ENCODE results near the gene LCP2. TPM values are rescaled to one million over a fixed set of nuclear protein-coding genes. Genes with fewer than 3 reads are reported as not detected.

Gene LCP2
- total RNA-seq, 1 donor from 2014 or later: not detected

DNA sequence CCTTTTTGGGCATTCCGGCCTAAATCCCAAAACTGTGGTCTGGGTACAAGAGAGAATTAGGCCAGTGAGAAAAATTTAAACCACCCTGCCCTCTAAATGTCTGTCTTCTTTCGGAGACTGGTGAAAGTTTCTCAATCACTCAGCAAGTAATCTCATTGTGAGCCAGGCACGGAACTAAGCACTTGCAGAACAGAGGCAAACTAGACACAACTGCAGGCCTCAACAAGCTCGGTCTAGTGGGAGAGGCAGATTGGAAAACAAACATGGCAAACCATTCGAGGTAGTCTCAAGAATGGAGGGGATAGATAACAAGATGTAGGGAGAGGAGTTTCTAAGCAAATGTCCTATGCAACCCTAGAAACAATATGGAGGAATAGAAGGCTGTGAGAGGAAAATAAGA lies 73.7 kb downstream of the LCP2 start:
- no peak for DNase-seq (ENCODE audit: low spot score in 2 of 2, unreplicated experiment in 2 of 2)
- Mint-ChIP-seq H3K27ac (no peak overlapping the region), H3K27me3 (ENCODE audit: low read depth) (no peaks in the 10 kb centered on the region), H3K4me3 (no peak overlapping the region), H3K9me3 (no peaks in the 10 kb centered on the region), H3K4me1 (peaks cover 5% of the 10 kb centered on the region), H3K36me3 (no peaks in the 10 kb centered on the region)
- TF ChIP-seq, protein P1, sequence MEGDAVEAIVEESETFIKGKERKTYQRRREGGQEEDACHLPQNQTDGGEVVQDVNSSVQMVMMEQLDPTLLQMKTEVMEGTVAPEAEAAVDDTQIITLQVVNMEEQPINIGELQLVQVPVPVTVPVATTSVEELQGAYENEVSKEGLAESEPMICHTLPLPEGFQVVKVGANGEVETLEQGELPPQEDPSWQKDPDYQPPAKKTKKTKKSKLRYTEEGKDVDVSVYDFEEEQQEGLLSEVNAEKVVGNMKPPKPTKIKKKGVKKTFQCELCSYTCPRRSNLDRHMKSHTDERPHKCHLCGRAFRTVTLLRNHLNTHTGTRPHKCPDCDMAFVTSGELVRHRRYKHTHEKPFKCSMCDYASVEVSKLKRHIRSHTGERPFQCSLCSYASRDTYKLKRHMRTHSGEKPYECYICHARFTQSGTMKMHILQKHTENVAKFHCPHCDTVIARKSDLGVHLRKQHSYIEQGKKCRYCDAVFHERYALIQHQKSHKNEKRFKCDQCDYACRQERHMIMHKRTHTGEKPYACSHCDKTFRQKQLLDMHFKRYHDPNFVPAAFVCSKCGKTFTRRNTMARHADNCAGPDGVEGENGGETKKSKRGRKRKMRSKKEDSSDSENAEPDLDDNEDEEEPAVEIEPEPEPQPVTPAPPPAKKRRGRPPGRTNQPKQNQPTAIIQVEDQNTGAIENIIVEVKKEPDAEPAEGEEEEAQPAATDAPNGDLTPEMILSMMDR (IDR thresholded peaks at IDR 0.05; ENCODE audit: unreplicated experiment): no peak

DNA sequence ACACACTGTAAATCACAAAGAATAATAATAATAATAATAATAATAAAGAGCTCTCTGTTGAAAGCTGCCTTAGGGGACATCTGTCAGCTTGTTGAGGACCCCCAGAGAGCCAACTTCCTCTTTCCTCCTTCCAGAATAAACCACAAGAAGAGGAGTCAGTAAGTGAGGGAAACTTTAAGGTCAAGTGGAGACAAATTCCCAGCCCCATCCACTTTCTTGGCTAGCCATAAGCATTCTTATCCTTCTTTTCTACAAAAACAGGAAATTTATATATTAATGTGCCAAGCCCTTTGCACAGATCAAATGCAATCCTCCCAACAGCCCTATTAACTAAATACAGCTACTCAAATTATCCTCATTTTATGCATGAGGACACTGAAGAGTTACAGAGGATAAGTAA lies 74.2 kb downstream of the LCP2 start:
- no peak overlapping the region for H3K4me3 Mint-ChIP-seq
- H3K4me1 Mint-ChIP-seq: peaks cover 5% of the 10 kb centered on the region
- TF ChIP-seq, protein P1 (IDR thresholded peaks at IDR 0.05; ENCODE audit: unreplicated experiment): no peak
- H3K9me3 Mint-ChIP-seq: no peaks in the 10 kb centered on the region
- DNase-seq (ENCODE audit: low spot score in 2 of 2, unreplicated experiment in 2 of 2): no peak
- H3K27me3 Mint-ChIP-seq (ENCODE audit: low read depth): no peaks in the 10 kb centered on the region
- H3K36me3 Mint-ChIP-seq: no peaks in the 10 kb centered on the region
- no peak overlapping the region for H3K27ac Mint-ChIP-seq

DNA sequence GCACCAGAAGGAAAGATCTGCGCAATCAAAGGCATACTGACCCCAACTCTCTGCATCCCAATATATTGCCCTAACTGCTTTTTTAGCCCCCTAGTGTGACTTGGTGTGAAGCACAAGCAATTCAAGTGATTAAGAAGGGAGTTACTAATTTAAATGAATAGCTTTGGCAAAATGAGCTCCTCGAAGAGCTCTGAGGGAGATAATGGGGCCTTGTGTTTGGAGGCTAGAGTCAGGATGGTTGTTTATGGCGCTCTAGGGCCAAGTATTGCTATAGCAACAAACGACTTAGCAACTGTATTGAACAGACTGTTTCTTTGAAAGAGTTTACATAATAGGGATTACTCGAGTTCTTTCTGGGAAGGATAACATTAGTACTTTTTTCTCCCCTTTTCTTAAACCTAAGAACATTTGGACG lies 76.2 kb downstream of the LCP2 start:
- TF ChIP-seq, protein P1 (IDR thresholded peaks at IDR 0.05; ENCODE audit: unreplicated experiment): no peak
- H3K9me3 Mint-ChIP-seq: no peaks in the 10 kb centered on the region
- no peaks in the 10 kb centered on the region for H3K27me3 Mint-ChIP-seq (ENCODE audit: low read depth)
- no peak overlapping the region for H3K27ac Mint-ChIP-seq
- H3K4me3 Mint-ChIP-seq: no peak overlapping the region
- no peaks in the 10 kb centered on the region for H3K36me3 Mint-ChIP-seq
- no peak for DNase-seq (ENCODE audit: low spot score in 2 of 2, unreplicated experiment in 2 of 2)
- H3K4me1 Mint-ChIP-seq: peaks cover 5% of the 10 kb centered on the region

DNA sequence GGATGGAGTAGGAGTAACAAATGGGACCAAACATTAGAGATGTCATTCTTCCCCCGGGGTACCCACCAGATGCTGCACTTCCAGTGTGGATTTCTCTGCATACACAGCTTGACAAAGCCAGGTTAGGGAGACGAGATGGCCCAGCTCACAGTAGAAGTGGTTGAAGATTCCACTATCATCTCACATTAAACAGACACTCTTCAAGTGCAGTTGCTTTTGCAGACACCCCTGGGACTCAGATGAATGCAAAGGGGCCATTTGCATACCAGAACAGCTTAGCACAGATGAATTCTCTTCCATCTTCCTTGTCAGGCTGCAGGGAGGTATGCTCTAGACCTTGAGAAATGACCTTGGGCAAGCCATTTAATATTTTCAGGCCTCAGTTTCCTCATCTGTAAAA lies 77.4 kb downstream of the LCP2 start:
- H3K36me3 Mint-ChIP-seq: no peaks in the 10 kb centered on the region
- H3K27ac Mint-ChIP-seq: no peak overlapping the region
- H3K4me1 Mint-ChIP-seq: peaks cover 1% of the 10 kb centered on the region
- H3K9me3 Mint-ChIP-seq: no peaks in the 10 kb centered on the region
- H3K27me3 Mint-ChIP-seq (ENCODE audit: low read depth): no peaks in the 10 kb centered on the region
- TF ChIP-seq, protein P1 (IDR thresholded peaks at IDR 0.05; ENCODE audit: unreplicated experiment): no peak
- no peak overlapping the region for H3K4me3 Mint-ChIP-seq
- no peak for DNase-seq (ENCODE audit: low spot score in 2 of 2, unreplicated experiment in 2 of 2)

DNA sequence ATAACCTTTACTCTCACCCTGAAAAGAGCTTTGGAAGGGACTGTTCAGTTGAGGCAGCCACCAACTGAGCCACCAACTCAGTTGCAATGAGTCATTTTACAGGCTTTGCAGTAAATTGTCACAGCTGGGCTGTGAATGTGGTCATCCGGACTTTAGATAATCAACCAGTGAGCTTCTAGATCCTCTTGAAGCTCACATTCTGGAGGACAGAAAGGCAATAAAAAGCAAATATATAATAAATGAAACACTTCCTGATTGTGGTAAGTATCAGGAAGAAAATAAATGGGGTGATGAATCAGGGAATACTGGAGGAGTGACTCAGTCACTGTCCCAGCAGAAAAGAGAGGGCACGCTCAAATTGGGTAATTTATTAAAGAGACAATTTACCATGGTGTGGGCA lies 78.0 kb downstream of the LCP2 start:
- H3K27me3 Mint-ChIP-seq (ENCODE audit: low read depth): no peaks in the 10 kb centered on the region
- H3K36me3 Mint-ChIP-seq: no peaks in the 10 kb centered on the region
- no peak overlapping the region for H3K27ac Mint-ChIP-seq
- H3K4me1 Mint-ChIP-seq: peaks cover 1% of the 10 kb centered on the region
- H3K4me3 Mint-ChIP-seq: no peak overlapping the region
- TF ChIP-seq, protein P1 (IDR thresholded peaks at IDR 0.05; ENCODE audit: unreplicated experiment): no peak
- no peak for DNase-seq (ENCODE audit: low spot score in 2 of 2, unreplicated experiment in 2 of 2)
- H3K9me3 Mint-ChIP-seq: no peaks in the 10 kb centered on the region

DNA sequence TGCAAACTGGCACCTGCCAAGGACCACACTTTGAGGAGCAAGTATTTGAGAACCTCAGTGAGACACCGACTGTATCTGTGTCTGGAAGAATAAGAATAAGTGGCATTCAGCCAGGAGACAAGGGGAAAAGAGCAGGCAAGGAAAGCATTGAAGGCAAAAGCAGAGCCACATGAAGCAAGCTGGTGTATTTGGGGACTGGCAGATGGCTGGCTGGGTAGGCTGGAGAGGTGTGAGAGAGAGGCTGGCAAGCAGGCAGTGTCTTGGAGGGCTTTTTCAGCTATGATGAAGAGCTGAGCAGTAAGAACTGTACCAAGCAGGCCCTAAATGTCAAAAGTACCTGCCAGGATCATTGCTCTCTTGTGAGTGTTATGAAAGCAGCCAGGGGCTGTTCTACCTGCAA lies 78.9 kb downstream of the LCP2 start:
- H3K4me1 Mint-ChIP-seq: peaks cover 1% of the 10 kb centered on the region
- no peak overlapping the region for H3K27ac Mint-ChIP-seq
- TF ChIP-seq, protein P1 (IDR thresholded peaks at IDR 0.05; ENCODE audit: unreplicated experiment): no peak
- no peak overlapping the region for H3K4me3 Mint-ChIP-seq
- H3K27me3 Mint-ChIP-seq (ENCODE audit: low read depth): no peaks in the 10 kb centered on the region
- no peaks in the 10 kb centered on the region for H3K36me3 Mint-ChIP-seq
- H3K9me3 Mint-ChIP-seq: no peaks in the 10 kb centered on the region
- DNase-seq (ENCODE audit: low spot score in 2 of 2, unreplicated experiment in 2 of 2): no peak
